GM12878 (cell line): ENCODE measurements around the gene ING1. TPM values are rescaled to one million over a fixed set of nuclear protein-coding genes. Genes with fewer than 3 reads are reported as not detected.
A peak's percentile ranks its signal among the peaks of the same experiment; 100 is the strongest.

Source experiments
- ATAC-seq: fragments of 200-7000 bp; cut with Tn5 transposase; 3 replicates; pipeline ENCODE4 v1.9.1; 2020; ENCODE audit warnings: mild to moderate bottlenecking, moderate library complexity
- BruUV-seq: library from RNA; stranded (reverse); fragments of 400-500 nt; replicated peaks from 2 replicates; lab custom pipeline; 2021; lab: Mats Ljungman, UMichigan
- CTCF ChIA-PET: fragments of 300-600 bp; sonication (Branson Sonifier 250); formaldehyde crosslinking; extraction: SDS; loops from one replicate; lab custom pipeline; 2021; ENCODE audit warnings: inconsistent platforms; lab: Yijun Ruan, JAX
- POLR2A ChIA-PET: fragments of 350-600 bp; formaldehyde crosslinking; extraction: SDS; loops from one replicate; lab custom pipeline; 2021; ENCODE audit warnings: inconsistent platforms; lab: Charles Lee
- RAD21 ChIA-PET: fragments of 300-600 bp; sonication (Branson Sonifier 250); formaldehyde crosslinking; loops from one replicate; lab custom pipeline; 2023; ENCODE audit warnings: antibody characterized with exemption; ENCODE audit not compliant: unreplicated experiment; lab: Charles Lee
- SMC1A ChIA-PET: fragments of 300-600 bp; sonication (Branson Sonifier 250); formaldehyde crosslinking; loops from one replicate; lab custom pipeline; 2023; ENCODE audit not compliant: unreplicated experiment, uncharacterized antibody; lab: Charles Lee
- DNase-seq: peaks from one replicate; pipeline ENCODE4 v3.0.0-alpha.2; 2011; ENCODE audit warnings: low read depth, low spot score
- FAIRE-seq: peaks from 3 replicates; lab custom pipeline; 2011; peaks lifted over from hg19 to GRCh38; lab: Jason Lieb, UNC
- H2AFZ ChIP-seq: 2 replicates; pipeline ENCODE4 v1.6.0; 2011; ENCODE audit warnings: low read depth, low read length, control low read depth; ENCODE audit not compliant: control insufficient read depth
- H3K27ac ChIP-seq: 2 replicates; pipeline ENCODE4 v1.5.1; 2011; ENCODE audit warnings: control low read depth; ENCODE audit not compliant: control insufficient read depth, insufficient read depth
- H3K27me3 ChIP-seq, 2 experiments: replicated peaks in 1 of 2; 2 replicates each; pipeline versions ENCODE4 v1.6.0 to v1.6.1; 2011; ENCODE audit warnings: low read length in 1 of 2; ENCODE audit not compliant: control insufficient read depth in 2 of 2, insufficient read depth in 2 of 2
- H3K36me3 ChIP-seq, 2 experiments: 2 replicates each; pipeline ENCODE4 v1.5.1; 2011; ENCODE audit warnings: low read length in 1 of 2; ENCODE audit not compliant: control insufficient read depth in 2 of 2, insufficient read depth in 2 of 2
- H3K4me1 ChIP-seq: 2 replicates; pipeline ENCODE4 v1.6.1; 2011; ENCODE audit warnings: mild to moderate bottlenecking, low read length, moderate library complexity, mixed read lengths; ENCODE audit not compliant: control insufficient read depth, insufficient read depth
- H3K4me2 ChIP-seq: 2 replicates; pipeline ENCODE4 v1.6.0; 2011; ENCODE audit warnings: control low read depth; ENCODE audit not compliant: control insufficient read depth, insufficient read depth
- H3K4me3 ChIP-seq: fragments of 200-600 bp; sonication (generic); 2 replicates; pipeline ENCODE4 v1.5.1; 2016
- H3K79me2 ChIP-seq: 2 replicates; pipeline ENCODE4 v1.6.0; 2011; ENCODE audit warnings: low read length; ENCODE audit not compliant: control insufficient read depth, insufficient read depth
- H3K9ac ChIP-seq: 2 replicates; pipeline ENCODE4 v1.8.0; 2011; ENCODE audit warnings: low read length, control low read depth, mixed read lengths; ENCODE audit not compliant: control insufficient read depth, insufficient read depth
- H3K9me3 ChIP-seq: replicated peaks from 3 replicates; pipeline ENCODE4 v1.5.1; 2011; ENCODE audit warnings: mild to moderate bottlenecking, low read length; ENCODE audit not compliant: control insufficient read depth, insufficient read depth
- H4K20me1 ChIP-seq: 2 replicates; pipeline ENCODE4 v1.6.0; 2011; ENCODE audit not compliant: control insufficient read depth, insufficient read depth
- KDM1A ChIP-seq: fragments of 200-600 bp; sonication (generic); IDR thresholded peaks from 2 replicates; pipeline ENCODE4 v1.6.1; 2016; ENCODE audit warnings: borderline replicate concordance
- LARP7 ChIP-seq: fragments of 450-650 bp; IDR thresholded peaks from 2 replicates; pipeline ENCODE4 v1.6.1; 2017; ENCODE audit warnings: mild to moderate bottlenecking
- WGBS: methylation state at CpG from one replicate; pipeline ENCODE4 v1.1.6; 2016; ENCODE audit warnings: low lambda C conversion rate; ENCODE audit not compliant: insufficient replicate concordance, insufficient coverage; ENCODE audit errors: missing lambda C conversion rate; 5-methylcytosine and 5-hydroxymethylcytosine counted together
- in situ Hi-C: fragments of 300-500 bp; cut with MboI; formaldehyde crosslinking; loops from 9 replicates; pipeline ENCODE4 v1.14.3; 2018; ENCODE audit warnings: mixed read lengths
- intact Hi-C: fragments of 100-400 bp; cut with micrococcal nuclease; formaldehyde crosslinking; loops from one replicate; pipeline ENCODE4 v1.14.2; 2022; ENCODE audit not compliant: unreplicated experiment
- polyA plus RNA-seq, 11 experiments: library from polyadenylated mRNA; depleted of rRNA in 4 of 11; unstranded in 6 of 11; stranded (reverse) in 5 of 11; fragments of >200 nt; fragmentation: Nextera tagmentation in 4 of 11; fragmentation: Illumina TruSeq in 1 of 11; extraction: Ambion mirVana in 4 of 11; extraction: Trizol in 1 of 11; gene quantifications; 1 replicate in 1 of 11; 2 replicates in 10 of 11; pipeline versions ENCODE4 v1.2.1 to v1.2.3, GENCODE V29; 2011 to 2016; ENCODE audit warnings: inconsistent platforms in 2 of 11, missing spikeins in 2 of 11, low read depth in 1 of 11
- total RNA-seq, 4 experiments: library from RNA; depleted of rRNA in 3 of 4; stranded (reverse); fragments of >200 nt in 3 of 4; fragmentation: Illumina TruSeq in 1 of 4; extraction: Trizol in 1 of 4; gene quantifications; 2 replicates each; pipeline versions ENCODE4 v1.2.1 to v1.2.3, GENCODE V29; 2013 to 2021
- TF ChIP-seq, protein P1 (sequence below): fragments of 450-650 bp; IDR thresholded peaks from 2 replicates; pipeline ENCODE4 v1.6.1; 2014; ENCODE audit warnings: mild to moderate bottlenecking
- TF ChIP-seq, protein P2 (sequence below): fragments of 150-350 bp; IDR thresholded peaks from 2 replicates; pipeline ENCODE4 v1.6.1; 2014; ENCODE audit warnings: mild to moderate bottlenecking, low read depth, low read length

Gene ING1
- total and polyA plus RNA-seq, 10 of the 15 experiments (the other 5 are each of a cell fraction or from before 2014, with no cell fraction given), result 1.3 to 20.4 (median 13.1) TPM

GRCh38 chr13:110716247-110716515 lies 2.7 kb downstream of the ING1 start:
- no peak for DNase-seq
- POLR2A ChIA-PET, result interaction anchor here (1.0 to 3.0 kb wide), 6 partner anchors 11 to 199 kb away, joined by 3 to 25 read pairs (median 6); partner anchors contain the start of genes ANKRD10 and CARS2

More at GRCh38 chr13:110716247-110716515, 2.7 kb downstream of the ING1 start:
- FAIRE-seq, result no peak
- TF ChIP-seq, protein P1, sequence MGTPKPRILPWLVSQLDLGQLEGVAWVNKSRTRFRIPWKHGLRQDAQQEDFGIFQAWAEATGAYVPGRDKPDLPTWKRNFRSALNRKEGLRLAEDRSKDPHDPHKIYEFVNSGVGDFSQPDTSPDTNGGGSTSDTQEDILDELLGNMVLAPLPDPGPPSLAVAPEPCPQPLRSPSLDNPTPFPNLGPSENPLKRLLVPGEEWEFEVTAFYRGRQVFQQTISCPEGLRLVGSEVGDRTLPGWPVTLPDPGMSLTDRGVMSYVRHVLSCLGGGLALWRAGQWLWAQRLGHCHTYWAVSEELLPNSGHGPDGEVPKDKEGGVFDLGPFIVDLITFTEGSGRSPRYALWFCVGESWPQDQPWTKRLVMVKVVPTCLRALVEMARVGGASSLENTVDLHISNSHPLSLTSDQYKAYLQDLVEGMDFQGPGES, result no peak
- TF ChIP-seq LARP7 (0 out of 2 replicates have a peak, but pooled peaks have one; percentile 6), KDM1A (no peak)
- TF ChIP-seq, protein P2, sequence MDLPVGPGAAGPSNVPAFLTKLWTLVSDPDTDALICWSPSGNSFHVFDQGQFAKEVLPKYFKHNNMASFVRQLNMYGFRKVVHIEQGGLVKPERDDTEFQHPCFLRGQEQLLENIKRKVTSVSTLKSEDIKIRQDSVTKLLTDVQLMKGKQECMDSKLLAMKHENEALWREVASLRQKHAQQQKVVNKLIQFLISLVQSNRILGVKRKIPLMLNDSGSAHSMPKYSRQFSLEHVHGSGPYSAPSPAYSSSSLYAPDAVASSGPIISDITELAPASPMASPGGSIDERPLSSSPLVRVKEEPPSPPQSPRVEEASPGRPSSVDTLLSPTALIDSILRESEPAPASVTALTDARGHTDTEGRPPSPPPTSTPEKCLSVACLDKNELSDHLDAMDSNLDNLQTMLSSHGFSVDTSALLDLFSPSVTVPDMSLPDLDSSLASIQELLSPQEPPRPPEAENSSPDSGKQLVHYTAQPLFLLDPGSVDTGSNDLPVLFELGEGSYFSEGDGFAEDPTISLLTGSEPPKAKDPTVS, result no peak
- ChIA-PET RAD21 (interaction anchor here (1.0 kb wide), 1 partner anchor 102 kb away, joined by 3 read pairs; no protein-coding TSS in a partner anchor), SMC1A (interaction anchor here (1.0 to 3.6 kb wide), 11 partner anchors 12 to 260 kb away, joined by 3 to 21 read pairs (median 4); no protein-coding TSS in a partner anchor), CTCF (interaction anchor here (0.9 to 3.4 kb wide), 8 partner anchors 9 to 177 kb away, joined by 3 to 23 read pairs (median 5); partner anchors contain the start of gene RAB20)
- Histone ChIP-seq H2AFZ (peak overlapping the region; percentile 59), H3K36me3 (peaks cover 7 to 10% of the 10 kb centered on the region in 2 experiments; a peak in 3 of 4 replicates), H3K9me3 (no peaks in the 10 kb centered on the region; the same call in 2 of the 3 replicates), H3K4me3 (peak overlapping the region; percentile 92), H3K4me2 (peak overlapping the region; percentile 83), H3K27ac (peak overlapping the region; percentile 74), H3K4me1 (peaks cover 4% of the 10 kb centered on the region), H4K20me1 (no peaks in the 10 kb centered on the region; the same call in 1 of the 2 replicates), H3K79me2 (peaks cover 56% of the 10 kb centered on the region), H3K27me3 (no peaks in the 10 kb centered on the region), H3K9ac (peak overlapping the region; percentile 97)
- WGBS, result under 1% methylated on average over 12 of the region's 12 CpGs
- in situ Hi-C loops, result no loop called here
- no TSS peak for BruUV-seq
- intact Hi-C loops, result loop anchor here (10.0 kb wide), 2 partner anchors 469 to 591 kb away; no protein-coding TSS in a partner anchor
- ATAC-seq, result no peak
